ENCODE results near the gene ARID5A. TPM values are rescaled to one million over a fixed set of nuclear protein-coding genes. Genes with fewer than 3 reads are reported as not detected.

Gene ARID5A
- total and polyA plus RNA-seq, 2 of the 13 experiments (the other 11 are each of a cell fraction or from before 2014, with no cell fraction given) = 6.0 to 9.5 TPM

GRCh38 chr2:96536445-96537065 lies at the start of gene ARID5A (continued):
- TF ChIP-seq YEATS2 (CRISPR knock-in tag; IDR thresholded peaks at IDR 0.05; ENCODE audit: borderline replicate concordance) (peak; percentile 38; the same call in 1 of the 2 replicates), PHF20 (CRISPR knock-in tag; IDR thresholded peaks at IDR 0.05) (0 out of 2 replicates have a peak, but pooled peaks have one; percentile 7), ZSCAN20 (CRISPR knock-in tag; IDR thresholded peaks at IDR 0.05; ENCODE audit: borderline replicate concordance) (peak; percentile 94), PREB (CRISPR knock-in tag; IDR thresholded peaks at IDR 0.05) (0 out of 2 replicates have a peak, but pooled peaks have one; percentile 23), NFKB2 (CRISPR knock-in tag; IDR thresholded peaks at IDR 0.05; ENCODE audit: borderline replicate concordance) (0 out of 2 replicates have a peak, but pooled peaks have one; percentile 45), ZNF574 (CRISPR knock-in tag; IDR thresholded peaks at IDR 0.05) (peak; percentile 66), TARDBP (CRISPR knock-in tag; IDR thresholded peaks at IDR 0.05) (peak; percentile 42; the same call in 1 of the 2 replicates), ZNF616 (CRISPR knock-in tag; IDR thresholded peaks at IDR 0.05; ENCODE audit: low read depth) (0 out of 2 replicates have a peak, but pooled peaks have one; percentile 15), ZNF724P (CRISPR knock-in tag; IDR thresholded peaks at IDR 0.05; ENCODE audit: borderline replicate concordance) (no peak), RAD21 (CRISPR knock-in tag; IDR thresholded peaks at IDR 0.05) (peak; percentile 11; the same call in 1 of the 2 replicates), IRX3 (CRISPR knock-in tag; IDR thresholded peaks at IDR 0.05; ENCODE audit: borderline replicate concordance, low read depth) (0 out of 2 replicates have a peak, but pooled peaks have one; percentile 21), FOXK1 (CRISPR knock-in tag; IDR thresholded peaks at IDR 0.05; ENCODE audit: borderline replicate concordance, low read depth) (peak; percentile 44; the same call in 1 of the 2 replicates), ZNF232 (CRISPR knock-in tag; IDR thresholded peaks at IDR 0.05; ENCODE audit: borderline replicate concordance) (peak; percentile 84; the same call in 1 of the 2 replicates), ZNF790 (CRISPR knock-in tag; IDR thresholded peaks at IDR 0.05; ENCODE audit: borderline replicate concordance) (peak; percentile 38; the same call in 1 of the 2 replicates), ZNF335 (CRISPR knock-in tag; IDR thresholded peaks at IDR 0.05) (0 out of 2 replicates have a peak, but pooled peaks have one; percentile 64), ATF1 (CRISPR knock-in tag; IDR thresholded peaks at IDR 0.05) (peak; percentile 74; the same call in 1 of the 2 replicates), IKZF5 (CRISPR knock-in tag; IDR thresholded peaks at IDR 0.05) (no peak), HMG20B (CRISPR knock-in tag; conservative IDR thresholded peaks at IDR 0.05) (no peak), IRF9 (CRISPR knock-in tag; IDR thresholded peaks at IDR 0.05; ENCODE audit: borderline replicate concordance) (peak; percentile 71; the same call in 1 of the 2 replicates), SETDB1 (CRISPR knock-in tag; IDR thresholded peaks at IDR 0.05; ENCODE audit: borderline replicate concordance) (0 out of 2 replicates have a peak, but pooled peaks have one; percentile 63), ZMYM4 (CRISPR knock-in tag; IDR thresholded peaks at IDR 0.05) (peak; percentile 71; the same call in 1 of the 2 replicates), GABPA (IDR thresholded peaks at IDR 0.05; ENCODE audit: low read depth, low read length) (no peak), GABPA (CRISPR knock-in tag; IDR thresholded peaks at IDR 0.05; ENCODE audit: low read depth) (peak; percentile 70), GABPB1 (CRISPR knock-in tag; IDR thresholded peaks at IDR 0.05) (peak; percentile 87)
